GM12878 (cell line): ENCODE data around the gene CHKA. TPM values are rescaled to one million over a fixed set of nuclear protein-coding genes. Genes with fewer than 3 reads are reported as not detected.

Experiments
- DPF2 ChIP-seq: fragments of 450-650 bp; IDR thresholded peaks from 2 replicates; pipeline ENCODE4 v1.6.1; 2017; ENCODE audit warnings: mild to moderate bottlenecking
- FOS ChIP-seq: IDR thresholded peaks from 3 replicates; pipeline ENCODE4 v1.6.1; 2011; ENCODE audit warnings: borderline replicate concordance; ENCODE audit not compliant: insufficient read length; ENCODE audit errors: extremely low read depth
- HDAC6 ChIP-seq: fragments of 200-600 bp; sonication (generic); IDR thresholded peaks from one replicate; pipeline ENCODE4 v1.8.0; 2017; ENCODE audit warnings: antibody characterized with exemption; ENCODE audit not compliant: unreplicated experiment
- KDM1A ChIP-seq: fragments of 200-600 bp; sonication (generic); IDR thresholded peaks from 2 replicates; pipeline ENCODE4 v1.6.1; 2016; ENCODE audit warnings: borderline replicate concordance
- MTA3 ChIP-seq: IDR thresholded peaks from 2 replicates; pipeline ENCODE4 v1.6.1; 2012; ENCODE audit warnings: low read length, inconsistent platforms, borderline replicate concordance
- NFYB ChIP-seq: IDR thresholded peaks from 2 replicates; pipeline ENCODE4 v1.6.1; 2011; ENCODE audit warnings: low read depth, mild to moderate bottlenecking, low read length, improper control_type of control experiment, moderate library complexity; ENCODE audit not compliant: insufficient read depth
- PAX5 ChIP-seq: IDR thresholded peaks from 2 replicates; pipeline ENCODE4 v1.6.1; 2011; ENCODE audit warnings: low read depth, low read length, borderline replicate concordance
- PAX8 ChIP-seq: fragments of 450-650 bp; IDR thresholded peaks from 2 replicates; pipeline ENCODE4 v1.6.1; 2017; ENCODE audit warnings: mild to moderate bottlenecking, moderate library complexity
- POLR2AphosphoS5 ChIP-seq: IDR thresholded peaks from 2 replicates; pipeline ENCODE4 v1.6.1; 2011; ENCODE audit warnings: mild to moderate bottlenecking, low read length, inconsistent platforms
- RCOR1 ChIP-seq: conservative IDR thresholded peaks from 2 replicates; pipeline ENCODE4 v1.6.1; 2012; ENCODE audit warnings: low read depth, low read length, improper control_type of control experiment
- SIX5 ChIP-seq: IDR thresholded peaks from 2 replicates; pipeline ENCODE4 v1.6.1; 2011; ENCODE audit warnings: mild to moderate bottlenecking, low read depth, low read length, moderate library complexity; ENCODE audit not compliant: severe bottlenecking
- SREBF1 ChIP-seq: IDR thresholded peaks from 2 replicates; pipeline ENCODE4 v1.6.1; 2012; ENCODE audit warnings: mild to moderate bottlenecking, low read length
- TCF3 ChIP-seq: IDR thresholded peaks from 2 replicates; pipeline ENCODE4 v1.6.1; 2012; ENCODE audit warnings: low read depth, mild to moderate bottlenecking, low read length, borderline replicate concordance; ENCODE audit not compliant: insufficient read depth
- WRNIP1 ChIP-seq: IDR thresholded peaks from 2 replicates; pipeline ENCODE4 v1.6.1; 2011; ENCODE audit warnings: low read depth, low read length, improper control_type of control experiment, borderline replicate concordance
- ZNF24 ChIP-seq: fragments of 450-650 bp; IDR thresholded peaks from 2 replicates; pipeline ENCODE4 v1.6.1; 2017; ENCODE audit warnings: antibody characterized with exemption, mild to moderate bottlenecking
- ZZZ3 ChIP-seq: IDR thresholded peaks from 2 replicates; pipeline ENCODE4 v1.6.1; 2011; ENCODE audit warnings: low read depth; ENCODE audit not compliant: control insufficient read depth, insufficient read length
- polyA plus RNA-seq, 11 experiments: library from polyadenylated mRNA; depleted of rRNA in 4 of 11; unstranded in 6 of 11; stranded (reverse) in 5 of 11; fragments of >200 nt; fragmentation: Nextera tagmentation in 4 of 11; fragmentation: Illumina TruSeq in 1 of 11; extraction: Ambion mirVana in 4 of 11; extraction: Trizol in 1 of 11; gene quantifications; 1 replicate in 1 of 11; 2 replicates in 10 of 11; pipeline versions ENCODE4 v1.2.1 to v1.2.3, GENCODE V29; 2011 to 2016; ENCODE audit warnings: inconsistent platforms in 2 of 11, missing spikeins in 2 of 11, low read depth in 1 of 11
- total RNA-seq, 4 experiments: library from RNA; depleted of rRNA in 3 of 4; stranded (reverse); fragments of >200 nt in 3 of 4; fragmentation: Illumina TruSeq in 1 of 4; extraction: Trizol in 1 of 4; gene quantifications; 2 replicates each; pipeline versions ENCODE4 v1.2.1 to v1.2.3, GENCODE V29; 2013 to 2021
- TF ChIP-seq, protein P1 (sequence below): IDR thresholded peaks from 2 replicates; pipeline ENCODE4 v1.6.1; 2012; ENCODE audit warnings: improper control_type of control experiment, low read depth, low read length; ENCODE audit not compliant: insufficient replicate concordance
- TF ChIP-seq, protein P2 (sequence below): fragments of 450-650 bp; IDR thresholded peaks from 2 replicates; pipeline ENCODE4 v1.6.1; 2016; ENCODE audit warnings: mild to moderate bottlenecking
- TF ChIP-seq, protein P3 (sequence below): fragments of 450-650 bp; IDR thresholded peaks from 2 replicates; pipeline ENCODE4 v1.6.1; 2017; ENCODE audit warnings: mild to moderate bottlenecking
- TF ChIP-seq, protein P4 (sequence below): IDR thresholded peaks from 2 replicates; pipeline ENCODE4 v1.6.1; 2012; ENCODE audit warnings: low read depth, low read length, improper control_type of control experiment

Gene CHKA
- total and polyA plus RNA-seq, 10 of the 15 experiments (the other 5 are each of a cell fraction or from before 2014, with no cell fraction given): 5.2 to 29.2 (median 21.2) TPM

DNA sequence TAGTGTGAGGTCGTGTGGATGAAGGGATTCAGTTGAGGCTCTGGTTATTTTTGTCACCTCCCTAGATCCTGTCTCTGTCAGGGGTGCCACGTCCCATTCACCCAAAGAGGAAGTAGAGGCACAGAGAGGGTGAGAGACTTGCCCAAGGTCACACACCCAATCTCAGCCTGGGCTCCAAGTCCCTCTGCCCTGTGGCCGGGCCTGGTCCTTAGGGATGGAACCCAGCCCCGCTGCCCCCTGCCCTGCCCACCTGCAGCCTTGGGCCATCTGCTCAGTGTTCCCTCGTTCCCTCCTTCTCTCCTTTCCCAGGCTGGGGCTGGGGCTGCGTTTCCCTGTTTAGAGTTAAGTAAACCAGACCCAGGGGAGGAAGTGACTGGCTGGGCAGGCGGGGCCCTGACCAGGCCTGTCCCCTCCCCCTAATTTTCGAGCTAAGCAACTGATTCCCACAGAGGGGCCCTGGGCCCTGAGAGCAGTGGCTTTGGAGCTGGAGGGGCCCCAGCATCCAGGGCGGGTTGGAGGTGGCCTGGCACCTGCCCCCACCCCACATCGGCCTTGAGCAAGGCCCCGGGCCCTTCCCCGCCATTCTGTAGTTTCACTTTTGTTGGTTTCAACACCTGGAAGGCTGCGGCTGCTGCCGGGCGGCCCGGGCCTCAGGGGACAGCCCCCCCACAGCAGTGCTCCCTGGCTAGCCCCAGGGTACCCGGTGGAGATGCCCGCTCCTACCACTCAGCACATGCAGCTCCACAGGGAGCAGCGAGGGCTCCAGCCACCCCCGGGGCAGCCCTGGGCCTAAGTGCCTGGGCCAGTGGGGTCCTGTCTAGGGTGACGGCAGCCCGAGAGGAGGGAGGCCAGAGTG is 80.9 kb downstream of the CHKA start (continued):
- TF ChIP-seq, protein P1, sequence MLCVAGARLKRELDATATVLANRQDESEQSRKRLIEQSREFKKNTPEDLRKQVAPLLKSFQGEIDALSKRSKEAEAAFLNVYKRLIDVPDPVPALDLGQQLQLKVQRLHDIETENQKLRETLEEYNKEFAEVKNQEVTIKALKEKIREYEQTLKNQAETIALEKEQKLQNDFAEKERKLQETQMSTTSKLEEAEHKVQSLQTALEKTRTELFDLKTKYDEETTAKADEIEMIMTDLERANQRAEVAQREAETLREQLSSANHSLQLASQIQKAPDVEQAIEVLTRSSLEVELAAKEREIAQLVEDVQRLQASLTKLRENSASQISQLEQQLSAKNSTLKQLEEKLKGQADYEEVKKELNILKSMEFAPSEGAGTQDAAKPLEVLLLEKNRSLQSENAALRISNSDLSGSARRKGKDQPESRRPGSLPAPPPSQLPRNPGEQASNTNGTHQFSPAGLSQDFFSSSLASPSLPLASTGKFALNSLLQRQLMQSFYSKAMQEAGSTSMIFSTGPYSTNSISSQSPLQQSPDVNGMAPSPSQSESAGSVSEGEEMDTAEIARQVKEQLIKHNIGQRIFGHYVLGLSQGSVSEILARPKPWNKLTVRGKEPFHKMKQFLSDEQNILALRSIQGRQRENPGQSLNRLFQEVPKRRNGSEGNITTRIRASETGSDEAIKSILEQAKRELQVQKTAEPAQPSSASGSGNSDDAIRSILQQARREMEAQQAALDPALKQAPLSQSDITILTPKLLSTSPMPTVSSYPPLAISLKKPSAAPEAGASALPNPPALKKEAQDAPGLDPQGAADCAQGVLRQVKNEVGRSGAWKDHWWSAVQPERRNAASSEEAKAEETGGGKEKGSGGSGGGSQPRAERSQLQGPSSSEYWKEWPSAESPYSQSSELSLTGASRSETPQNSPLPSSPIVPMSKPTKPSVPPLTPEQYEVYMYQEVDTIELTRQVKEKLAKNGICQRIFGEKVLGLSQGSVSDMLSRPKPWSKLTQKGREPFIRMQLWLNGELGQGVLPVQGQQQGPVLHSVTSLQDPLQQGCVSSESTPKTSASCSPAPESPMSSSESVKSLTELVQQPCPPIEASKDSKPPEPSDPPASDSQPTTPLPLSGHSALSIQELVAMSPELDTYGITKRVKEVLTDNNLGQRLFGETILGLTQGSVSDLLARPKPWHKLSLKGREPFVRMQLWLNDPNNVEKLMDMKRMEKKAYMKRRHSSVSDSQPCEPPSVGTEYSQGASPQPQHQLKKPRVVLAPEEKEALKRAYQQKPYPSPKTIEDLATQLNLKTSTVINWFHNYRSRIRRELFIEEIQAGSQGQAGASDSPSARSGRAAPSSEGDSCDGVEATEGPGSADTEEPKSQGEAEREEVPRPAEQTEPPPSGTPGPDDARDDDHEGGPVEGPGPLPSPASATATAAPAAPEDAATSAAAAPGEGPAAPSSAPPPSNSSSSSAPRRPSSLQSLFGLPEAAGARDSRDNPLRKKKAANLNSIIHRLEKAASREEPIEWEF: no peak
- TF ChIP-seq HDAC6: no peak
- no peak for TF ChIP-seq MTA3
- TF ChIP-seq, protein P2, sequence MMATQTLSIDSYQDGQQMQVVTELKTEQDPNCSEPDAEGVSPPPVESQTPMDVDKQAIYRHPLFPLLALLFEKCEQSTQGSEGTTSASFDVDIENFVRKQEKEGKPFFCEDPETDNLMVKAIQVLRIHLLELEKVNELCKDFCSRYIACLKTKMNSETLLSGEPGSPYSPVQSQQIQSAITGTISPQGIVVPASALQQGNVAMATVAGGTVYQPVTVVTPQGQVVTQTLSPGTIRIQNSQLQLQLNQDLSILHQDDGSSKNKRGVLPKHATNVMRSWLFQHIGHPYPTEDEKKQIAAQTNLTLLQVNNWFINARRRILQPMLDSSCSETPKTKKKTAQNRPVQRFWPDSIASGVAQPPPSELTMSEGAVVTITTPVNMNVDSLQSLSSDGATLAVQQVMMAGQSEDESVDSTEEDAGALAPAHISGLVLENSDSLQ: no peak
- no peak for TF ChIP-seq SREBF1
- TF ChIP-seq, protein P3, sequence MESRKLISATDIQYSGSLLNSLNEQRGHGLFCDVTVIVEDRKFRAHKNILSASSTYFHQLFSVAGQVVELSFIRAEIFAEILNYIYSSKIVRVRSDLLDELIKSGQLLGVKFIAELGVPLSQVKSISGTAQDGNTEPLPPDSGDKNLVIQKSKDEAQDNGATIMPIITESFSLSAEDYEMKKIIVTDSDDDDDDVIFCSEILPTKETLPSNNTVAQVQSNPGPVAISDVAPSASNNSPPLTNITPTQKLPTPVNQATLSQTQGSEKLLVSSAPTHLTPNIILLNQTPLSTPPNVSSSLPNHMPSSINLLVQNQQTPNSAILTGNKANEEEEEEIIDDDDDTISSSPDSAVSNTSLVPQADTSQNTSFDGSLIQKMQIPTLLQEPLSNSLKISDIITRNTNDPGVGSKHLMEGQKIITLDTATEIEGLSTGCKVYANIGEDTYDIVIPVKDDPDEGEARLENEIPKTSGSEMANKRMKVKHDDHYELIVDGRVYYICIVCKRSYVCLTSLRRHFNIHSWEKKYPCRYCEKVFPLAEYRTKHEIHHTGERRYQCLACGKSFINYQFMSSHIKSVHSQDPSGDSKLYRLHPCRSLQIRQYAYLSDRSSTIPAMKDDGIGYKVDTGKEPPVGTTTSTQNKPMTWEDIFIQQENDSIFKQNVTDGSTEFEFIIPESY: no peak
- no peak for TF ChIP-seq POLR2AphosphoS5
- TF ChIP-seq RCOR1: 0 out of 2 replicates have a peak, but pooled peaks have one; percentile 73
- TF ChIP-seq PAX5: no peak
- TF ChIP-seq ZZZ3: no peak
- TF ChIP-seq DPF2: peak; percentile 80
- TF ChIP-seq ZNF24: no peak
- TF ChIP-seq TCF3: peak; percentile 91; the same call in 1 of the 2 replicates
- TF ChIP-seq PAX8: no peak
- TF ChIP-seq, protein P4, sequence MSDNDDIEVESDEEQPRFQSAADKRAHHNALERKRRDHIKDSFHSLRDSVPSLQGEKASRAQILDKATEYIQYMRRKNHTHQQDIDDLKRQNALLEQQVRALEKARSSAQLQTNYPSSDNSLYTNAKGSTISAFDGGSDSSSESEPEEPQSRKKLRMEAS: no peak
- no peak for TF ChIP-seq WRNIP1
- no peak for TF ChIP-seq KDM1A
- no peak for TF ChIP-seq SIX5
- no peak for TF ChIP-seq FOS
- no peak for TF ChIP-seq NFYB
